GM21723 (cell line): ENCODE measurements around the gene RAET1G.
"Not testable (repeated sequence)": the region's sequence is repeated elsewhere in the genome, so short reads cannot be mapped to it uniquely, and the experiment has no call there.

ENCODE experiments used
- ATAC-seq: cut with Tn5 transposase; IDR thresholded peaks from one replicate; pipeline ENCODE4 v1.9.1; 2021; ENCODE audit warnings: mild to moderate bottlenecking, moderate library complexity; ENCODE audit not compliant: unreplicated experiment

Gene RAET1G

GRCh38 chr6:149915970-149916865 is 6.7 kb downstream of the RAET1G start:
- no peak for ATAC-seq

DNA sequence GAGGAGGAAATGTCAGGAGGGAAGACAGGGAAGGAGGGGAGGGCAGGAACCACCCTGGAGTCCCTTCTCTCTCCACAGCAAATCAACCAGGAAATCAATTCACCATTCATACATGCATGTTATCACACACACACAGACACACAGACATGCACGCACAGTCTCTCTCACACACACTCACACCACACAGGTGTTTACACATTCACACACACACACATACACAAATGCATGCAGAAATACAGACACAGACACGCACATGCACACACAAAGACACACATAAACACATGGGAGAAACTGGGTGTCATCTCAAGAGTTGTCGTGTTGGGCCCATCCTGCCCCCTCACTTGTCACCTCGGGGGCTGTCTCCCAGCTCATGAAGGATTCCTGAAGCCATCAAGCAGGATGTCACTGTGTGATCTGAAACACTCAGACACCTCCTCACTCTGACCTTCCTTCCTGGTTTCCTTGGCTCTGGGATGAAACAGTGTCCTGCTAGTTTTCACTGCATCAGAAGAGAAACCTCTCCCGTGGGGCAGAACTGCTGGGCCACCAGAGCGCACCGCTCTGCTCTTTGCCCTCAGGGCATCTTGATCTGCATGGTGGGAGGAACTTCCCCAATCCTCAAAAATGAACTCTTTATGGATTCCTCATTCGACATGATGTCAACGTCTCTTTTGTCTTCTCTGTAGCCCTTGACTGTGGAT is 9.2 kb downstream of the RAET1G start:
- no peak for ATAC-seq

- no peak for ATAC-seq
These were observed 9.8 kb downstream of the RAET1G start for GRCh38 chr6:149913085-149913484.

DNA sequence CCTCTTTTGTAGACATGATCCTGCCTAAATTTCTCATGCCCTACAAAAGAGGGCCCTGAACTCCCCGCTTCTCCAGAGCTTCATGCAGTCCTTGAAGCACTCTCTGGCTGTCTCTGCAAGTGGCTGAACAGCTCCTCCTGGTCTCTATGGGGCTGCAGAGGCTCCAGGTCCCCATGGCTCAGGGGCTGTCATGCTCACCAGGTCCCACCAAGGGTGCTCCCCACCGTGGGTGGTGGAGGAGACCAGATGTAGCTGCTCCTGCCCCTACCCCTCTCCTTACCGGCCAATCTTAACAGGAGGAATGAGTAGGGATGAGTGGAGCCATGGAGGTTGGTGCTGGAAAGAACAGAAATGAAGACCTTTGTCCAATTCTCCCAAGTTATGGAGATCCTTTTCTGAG is 10.2 kb downstream of the RAET1G start:
- ATAC-seq: not testable (repeated sequence)

DNA sequence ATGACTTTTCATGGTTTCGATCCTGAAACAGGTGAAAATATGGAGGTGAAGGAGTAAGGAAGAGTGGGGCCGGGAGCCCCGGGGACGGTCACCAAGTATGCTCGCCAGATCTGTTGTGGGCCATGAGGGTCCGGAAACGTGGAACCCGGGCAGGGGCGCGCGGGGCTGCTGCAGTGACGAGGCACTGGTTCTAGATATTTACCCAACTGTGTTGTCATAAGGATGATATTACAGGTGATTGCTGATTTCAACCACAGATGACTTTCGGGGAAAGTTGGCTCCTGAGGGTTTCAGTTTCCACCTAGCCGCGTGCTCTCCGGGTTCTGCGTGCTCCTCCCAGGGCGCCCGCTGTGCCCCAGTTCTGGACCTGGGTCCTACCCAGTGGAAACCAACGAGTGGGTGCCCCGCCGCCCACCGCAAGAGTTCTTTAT is 12.2 kb downstream of the RAET1G start:
- no peak for ATAC-seq

GRCh38 chr6:149909701-149910470 is 13.0 kb downstream of the RAET1G start:
- no peak for ATAC-seq

DNA sequence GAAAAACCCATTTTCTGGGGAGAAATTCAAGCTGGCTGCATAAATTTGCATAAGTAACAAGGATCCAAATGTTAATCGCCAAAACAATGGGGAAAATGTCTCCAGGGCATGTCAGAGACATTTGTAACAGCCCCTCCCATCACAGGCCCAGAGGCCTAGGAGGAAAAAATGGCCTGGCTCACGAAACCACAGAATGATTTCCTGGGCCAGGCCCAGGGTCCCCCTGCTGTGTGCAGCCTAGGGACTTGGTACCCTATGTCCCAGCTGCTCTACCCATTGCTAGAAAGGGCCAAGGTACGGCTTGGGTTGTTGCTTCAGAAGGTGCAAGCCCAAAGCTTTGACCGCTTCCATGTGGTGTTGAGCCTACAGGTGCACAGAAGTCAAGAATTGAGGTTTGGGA is 14.4 kb downstream of the RAET1G start:
- not testable (repeated sequence) for ATAC-seq

- no peak for ATAC-seq
These were observed 15.6 kb downstream of the RAET1G start for GRCh38 chr6:149907317-149907716.

GRCh38 chr6:149906405-149906804 is 16.5 kb downstream of the RAET1G start:
- ATAC-seq: no peak

DNA sequence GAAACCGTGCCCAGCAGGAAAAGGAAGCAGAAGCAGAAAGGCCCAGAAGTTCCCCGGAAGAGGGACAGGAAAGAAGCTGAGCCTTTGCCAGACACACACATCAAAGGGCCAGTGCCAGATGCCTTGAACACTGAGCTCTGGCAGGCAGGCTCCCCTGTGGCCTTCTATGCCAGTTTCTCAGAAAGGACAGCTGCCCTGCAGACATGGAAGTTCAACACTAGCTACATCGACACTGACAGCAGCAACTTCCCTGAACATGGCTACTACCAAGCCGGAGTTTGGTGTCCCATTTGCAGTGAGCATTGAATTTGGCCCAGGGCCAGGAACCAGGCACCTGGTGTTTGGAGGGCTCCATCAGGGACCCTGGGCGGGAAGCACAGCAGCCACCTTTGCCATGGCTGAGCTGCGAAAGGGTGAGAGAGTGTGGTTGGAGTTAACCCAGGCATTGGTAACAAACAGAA is 17.0 kb downstream of the RAET1G start:
- ATAC-seq: no peak

DNA sequence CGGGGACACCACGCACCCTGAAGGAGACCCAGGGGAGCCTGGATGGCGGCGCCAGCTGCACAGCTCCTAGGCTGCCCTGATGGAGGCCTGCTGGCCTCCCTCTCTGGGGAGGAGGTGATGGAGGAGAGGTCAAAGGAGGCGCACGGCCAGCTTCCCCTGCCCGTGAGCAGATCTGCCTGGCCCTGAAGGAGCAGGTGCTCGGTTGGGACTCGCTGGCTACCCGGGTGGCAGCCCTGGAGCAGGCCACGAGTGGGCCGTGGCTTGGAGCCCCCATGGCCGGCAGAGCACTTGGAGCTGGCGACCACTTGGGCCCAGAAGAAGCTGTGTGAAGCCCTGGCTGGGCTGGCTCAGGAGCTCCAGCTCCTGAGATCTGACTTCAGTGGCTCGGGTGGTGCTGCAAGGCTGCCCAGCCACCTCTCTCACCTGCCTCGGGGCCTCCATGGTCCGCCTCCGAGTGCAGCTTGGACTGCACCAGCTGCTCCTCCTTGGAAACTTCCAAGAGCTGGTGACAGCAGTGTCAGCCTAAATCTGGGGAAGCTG is 17.5 kb downstream of the RAET1G start:
- ATAC-seq: no peak

DNA sequence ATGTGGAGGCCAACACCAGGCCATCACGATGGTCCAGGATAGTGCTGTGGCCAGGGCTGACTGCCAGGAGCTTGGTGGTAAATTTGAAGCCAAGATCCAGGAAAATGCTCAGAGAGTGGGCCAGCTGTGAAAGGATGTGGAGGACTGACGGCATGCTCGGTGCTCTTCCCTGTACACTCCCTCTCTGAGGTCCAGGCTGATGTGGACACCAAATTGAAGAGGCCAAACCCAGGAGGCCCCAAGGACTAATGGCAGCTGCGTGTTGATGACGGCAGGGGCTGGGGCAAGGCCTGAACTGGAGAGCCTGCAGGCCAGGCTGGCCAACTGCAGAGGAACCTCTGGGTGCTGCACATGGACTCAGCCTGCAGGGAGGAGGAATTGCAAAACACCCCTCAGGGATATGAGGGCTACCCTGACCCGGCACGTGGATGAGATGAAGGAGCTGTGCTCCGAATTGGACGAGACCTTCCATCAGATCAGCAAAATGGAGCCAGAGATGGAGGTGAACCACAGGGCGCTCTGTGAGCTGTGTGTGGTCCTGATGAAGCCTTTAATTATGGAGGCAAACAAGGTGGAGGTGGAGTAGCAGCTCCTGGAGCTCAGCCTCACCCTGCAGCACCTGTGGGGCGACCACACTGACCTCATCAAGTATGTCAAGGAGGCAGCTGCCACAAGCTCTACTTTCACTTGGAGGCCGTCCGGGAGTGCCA is 18.1 kb downstream of the RAET1G start:
- ATAC-seq: no peak

- ATAC-seq: no peak
These were observed 18.8 kb downstream of the RAET1G start for GRCh38 chr6:149903938-149904611.

DNA sequence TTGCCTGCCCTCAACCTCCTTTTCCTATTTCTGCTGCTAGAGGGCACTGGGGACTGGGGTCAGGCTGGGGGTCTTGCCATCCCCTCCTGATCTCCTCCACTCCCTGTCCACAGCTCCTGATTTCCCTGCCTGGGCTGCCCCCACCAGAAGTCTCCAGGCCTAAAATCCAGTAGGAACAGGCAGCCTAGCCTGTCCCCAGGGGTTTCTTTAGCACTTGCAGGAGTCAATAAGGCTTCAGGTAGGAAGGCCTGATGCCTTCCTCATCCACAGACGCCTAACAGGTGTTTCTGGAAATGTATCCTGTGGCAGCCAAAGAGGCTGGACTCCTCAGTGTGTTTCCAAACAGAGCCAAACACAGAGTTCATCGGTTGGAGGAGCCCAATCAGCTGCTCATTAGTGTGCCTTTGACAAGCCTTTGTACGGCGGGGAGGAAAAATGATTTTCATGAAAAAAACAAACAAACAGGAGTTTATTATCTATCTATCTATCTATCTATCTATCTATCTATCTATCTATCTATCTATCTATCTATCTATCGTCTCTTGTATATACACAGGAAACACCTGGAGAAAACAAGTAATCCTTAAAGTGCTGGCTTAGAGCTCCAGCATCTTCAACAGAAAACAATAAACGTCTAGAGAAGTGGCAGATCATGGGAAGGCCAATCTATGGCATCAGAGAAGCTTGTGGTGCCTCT is 21.3 kb downstream of the RAET1G start:
- no peak for ATAC-seq

DNA sequence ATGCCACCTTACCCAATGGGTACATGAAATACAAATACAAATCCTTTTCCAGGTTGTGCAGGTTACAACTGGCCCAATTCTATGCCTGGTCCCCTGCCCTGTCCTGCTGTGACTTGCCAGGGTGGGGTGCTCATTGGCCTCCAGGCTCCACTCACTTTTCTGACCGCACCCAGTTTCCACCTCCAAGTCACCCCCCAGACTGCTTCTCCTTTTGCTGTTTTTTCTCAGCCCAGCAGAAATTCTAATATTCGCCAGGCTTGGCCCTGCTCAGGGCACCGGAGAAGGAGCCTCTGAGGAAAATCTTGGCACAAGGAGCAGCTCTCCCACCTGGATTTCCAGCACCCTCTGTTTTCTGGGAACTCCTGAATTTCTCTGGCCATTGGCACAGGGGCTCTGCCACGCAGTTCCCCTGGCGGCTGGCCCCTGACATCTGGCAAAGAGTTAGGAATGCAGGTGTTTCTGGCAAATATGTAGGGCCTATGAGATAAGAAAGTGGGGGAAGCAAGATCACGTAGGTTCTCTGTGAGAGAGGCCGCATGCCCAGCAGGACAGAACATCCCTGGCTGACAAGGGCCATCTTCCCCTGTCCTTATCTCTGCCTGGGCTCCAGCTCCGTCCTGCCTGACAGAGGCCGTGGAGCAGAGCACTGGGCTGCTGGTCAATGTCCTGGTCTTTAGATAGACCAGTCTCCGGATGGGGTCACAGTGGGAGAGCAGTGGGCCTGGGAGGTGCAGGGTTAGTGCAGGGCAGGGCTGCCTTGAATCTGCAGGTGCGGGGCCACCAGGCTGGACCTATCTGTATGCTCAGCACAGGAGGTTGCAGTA is 22.1 kb downstream of the RAET1G start:
- no peak for ATAC-seq

DNA sequence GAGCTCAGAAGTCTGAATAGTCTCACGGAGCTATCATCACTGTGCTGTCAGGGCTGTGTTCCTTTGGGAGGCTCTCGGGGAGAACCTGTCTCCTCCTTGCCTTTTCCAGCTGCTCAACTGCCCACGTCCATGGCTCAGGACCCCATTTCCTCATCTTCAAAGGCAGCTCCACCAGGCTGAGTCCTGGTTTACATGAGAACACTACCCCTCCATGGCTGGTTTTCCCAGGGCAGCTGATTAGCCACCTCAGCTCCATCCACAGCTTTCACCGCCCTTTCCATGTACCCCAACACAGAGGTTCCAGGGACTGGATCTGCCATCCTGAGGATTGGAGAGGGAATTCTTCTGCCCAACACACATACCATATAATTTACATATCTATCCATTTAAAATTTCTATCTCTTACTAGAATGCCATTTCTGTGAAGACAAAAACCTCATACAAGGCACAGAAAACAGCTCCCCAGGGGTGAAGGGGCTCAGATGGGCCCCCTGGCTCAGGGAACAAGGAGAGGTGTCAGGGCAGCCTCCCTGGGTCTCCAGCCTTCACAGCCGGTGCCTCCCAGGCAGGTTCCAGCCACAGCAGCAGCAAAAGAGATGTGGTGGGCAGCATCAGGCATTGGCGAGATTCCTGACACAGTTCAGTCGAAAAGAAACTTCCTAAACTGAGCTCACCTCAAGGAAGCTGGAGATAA is 22.8 kb downstream of the RAET1G start:
- no peak for ATAC-seq

DNA sequence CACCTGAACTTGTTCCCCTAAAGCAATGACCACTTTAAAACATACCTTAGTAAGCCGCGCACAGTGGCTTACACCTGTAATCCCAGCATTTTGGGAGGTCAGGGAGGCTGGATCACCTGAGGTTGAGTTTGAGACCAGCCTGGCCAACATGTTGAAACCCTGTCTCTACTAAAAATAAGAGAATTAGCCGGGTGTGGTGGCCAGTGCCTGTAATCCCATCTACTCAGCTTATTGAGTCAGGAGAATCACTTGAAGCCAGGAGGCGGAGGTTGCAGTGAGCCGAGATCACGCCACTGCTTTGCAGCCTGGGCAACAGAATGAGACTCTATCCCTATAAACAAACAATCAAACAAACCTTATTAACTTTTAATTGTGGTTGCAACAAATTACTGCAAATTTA is 23.4 kb downstream of the RAET1G start:
- ATAC-seq: no peak

DNA sequence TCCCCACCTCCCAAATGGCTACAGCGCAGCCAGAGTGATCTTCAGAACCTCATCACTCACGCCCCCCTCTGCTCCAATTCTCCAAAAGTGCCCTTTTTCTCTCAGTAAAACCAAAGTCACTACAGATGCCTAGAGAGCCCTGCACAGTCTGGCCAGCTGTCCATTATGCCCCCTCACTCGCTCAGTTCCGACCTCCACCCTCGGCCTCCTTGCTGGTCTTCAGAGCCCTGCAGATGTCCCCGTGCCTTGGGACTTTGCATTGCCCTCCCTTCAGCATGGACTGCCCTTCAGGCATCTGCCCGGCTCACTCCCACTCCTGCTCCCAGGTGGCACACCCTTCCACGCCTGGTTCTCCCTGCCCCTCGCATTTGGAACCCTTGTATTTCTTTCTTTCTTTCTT is 24.0 kb downstream of the RAET1G start:
- ATAC-seq: no peak
